ENCODE data around the gene TSPYL6.
"Not testable (repeated sequence)": the region's sequence is repeated elsewhere in the genome, so short reads cannot be mapped to it uniquely, and the experiment has no call there.

Gene TSPYL6

GRCh38 chr2:54275541-54275940 lies 19.5 kb upstream of the TSPYL6 start:
- Histone ChIP-seq H3K27me3 (ENCODE audit: control insufficient read depth, insufficient read depth, low read length) (no peaks in the 10 kb centered on the region), H3K4me3 (ENCODE audit: low read length) (no peak overlapping the region), H3K27ac (ENCODE audit: low read length) (no peak overlapping the region), H3K36me3 (ENCODE audit: control insufficient read depth, insufficient read depth, low read length) (no peaks in the 10 kb centered on the region), H3K9me3 (ENCODE audit: control insufficient read depth, insufficient read depth, low read length) (no peaks in the 10 kb centered on the region), H3K4me1 (ENCODE audit: control insufficient read depth, insufficient read depth, low read length) (no peaks in the 10 kb centered on the region)
- WGBS (ENCODE audit: insufficient coverage, insufficient read length), result no CpG with 5 or more reads among the region's 2 CpGs
- no peak for DNase-seq (ENCODE audit: low read depth, low spot score)

- Histone ChIP-seq H3K27me3 (ENCODE audit: control insufficient read depth, insufficient read depth, low read length) (no peaks in the 10 kb centered on the region), H3K36me3 (ENCODE audit: control insufficient read depth, insufficient read depth, low read length) (no peaks in the 10 kb centered on the region), H3K9me3 (ENCODE audit: control insufficient read depth, insufficient read depth, low read length) (no peaks in the 10 kb centered on the region), H3K4me3 (ENCODE audit: low read length) (no peak overlapping the region), H3K27ac (ENCODE audit: low read length) (no peak overlapping the region), H3K4me1 (ENCODE audit: control insufficient read depth, insufficient read depth, low read length) (no peaks in the 10 kb centered on the region)
- no CpG with 5 or more reads among the region's 1 CpG for WGBS (ENCODE audit: insufficient coverage, insufficient read length)
- DNase-seq (ENCODE audit: low read depth, low spot score), result no peak
Measured at GRCh38 chr2:54274781-54275242, 18.8 kb upstream of the TSPYL6 start.

- no peaks in the 10 kb centered on the region for H3K4me1 ChIP-seq (ENCODE audit: control insufficient read depth, insufficient read depth, low read length)
- H3K36me3 ChIP-seq (ENCODE audit: control insufficient read depth, insufficient read depth, low read length), result no peaks in the 10 kb centered on the region
- no CpG with 5 or more reads among the region's 6 CpGs for WGBS (ENCODE audit: insufficient coverage, insufficient read length)
- no peak overlapping the region for H3K4me3 ChIP-seq (ENCODE audit: low read length)
- H3K27ac ChIP-seq (ENCODE audit: low read length), result no peak overlapping the region
- no peaks in the 10 kb centered on the region for H3K27me3 ChIP-seq (ENCODE audit: control insufficient read depth, insufficient read depth, low read length)
- DNase-seq (ENCODE audit: low read depth, low spot score), result no peak
- H3K9me3 ChIP-seq (ENCODE audit: control insufficient read depth, insufficient read depth, low read length), result no peaks in the 10 kb centered on the region
Measured at GRCh38 chr2:54271843-54272627, 16.0 kb upstream of the TSPYL6 start.

- no peak for DNase-seq (ENCODE audit: low read depth, low spot score)
- Histone ChIP-seq H3K4me3 (ENCODE audit: low read length) (no peak overlapping the region), H3K27me3 (ENCODE audit: control insufficient read depth, insufficient read depth, low read length) (no peaks in the 10 kb centered on the region), H3K9me3 (ENCODE audit: control insufficient read depth, insufficient read depth, low read length) (no peaks in the 10 kb centered on the region), H3K36me3 (ENCODE audit: control insufficient read depth, insufficient read depth, low read length) (no peaks in the 10 kb centered on the region), H3K27ac (ENCODE audit: low read length) (no peak overlapping the region), H3K4me1 (ENCODE audit: control insufficient read depth, insufficient read depth, low read length) (no peaks in the 10 kb centered on the region)
- no CpG with 5 or more reads among the region's 4 CpGs for WGBS (ENCODE audit: insufficient coverage, insufficient read length)
Measured at GRCh38 chr2:54271189-54271588, 15.2 kb upstream of the TSPYL6 start.

- H3K4me1 ChIP-seq (ENCODE audit: control insufficient read depth, insufficient read depth, low read length), result no peaks in the 10 kb centered on the region
- WGBS (ENCODE audit: insufficient coverage, insufficient read length), result no CpG with 5 or more reads among the region's 1 CpG
- H3K36me3 ChIP-seq (ENCODE audit: control insufficient read depth, insufficient read depth, low read length), result no peaks in the 10 kb centered on the region
- no peaks in the 10 kb centered on the region for H3K27me3 ChIP-seq (ENCODE audit: control insufficient read depth, insufficient read depth, low read length)
- H3K9me3 ChIP-seq (ENCODE audit: control insufficient read depth, insufficient read depth, low read length), result no peaks in the 10 kb centered on the region
- DNase-seq (ENCODE audit: low read depth, low spot score), result no peak
- H3K27ac ChIP-seq (ENCODE audit: low read length), result no peak overlapping the region
- no peak overlapping the region for H3K4me3 ChIP-seq (ENCODE audit: low read length)
Measured at GRCh38 chr2:54267577-54267976, 11.5 kb upstream of the TSPYL6 start.

GRCh38 chr2:54265081-54265480 lies 9.1 kb upstream of the TSPYL6 start:
- not testable (repeated sequence) for H3K27me3 ChIP-seq (ENCODE audit: control insufficient read depth, insufficient read depth, low read length); H3K9me3 ChIP-seq (ENCODE audit: control insufficient read depth, insufficient read depth, low read length); H3K4me3 ChIP-seq (ENCODE audit: low read length); H3K4me1 ChIP-seq (ENCODE audit: control insufficient read depth, insufficient read depth, low read length); DNase-seq (ENCODE audit: low read depth, low spot score); H3K36me3 ChIP-seq (ENCODE audit: control insufficient read depth, insufficient read depth, low read length); H3K27ac ChIP-seq (ENCODE audit: low read length)
- no CpG with 5 or more reads among the region's 1 CpG for WGBS (ENCODE audit: insufficient coverage, insufficient read length)

- Histone ChIP-seq H3K4me1 (ENCODE audit: control insufficient read depth, insufficient read depth, low read length) (no peaks in the 10 kb centered on the region), H3K27ac (ENCODE audit: low read length) (no peak overlapping the region), H3K36me3 (ENCODE audit: control insufficient read depth, insufficient read depth, low read length) (no peaks in the 10 kb centered on the region), H3K4me3 (ENCODE audit: low read length) (no peak overlapping the region), H3K9me3 (ENCODE audit: control insufficient read depth, insufficient read depth, low read length) (no peaks in the 10 kb centered on the region), H3K27me3 (ENCODE audit: control insufficient read depth, insufficient read depth, low read length) (no peaks in the 10 kb centered on the region)
- no peak for DNase-seq (ENCODE audit: low read depth, low spot score)
- no CpG with 5 or more reads among the region's 2 CpGs for WGBS (ENCODE audit: insufficient coverage, insufficient read length)
Measured at GRCh38 chr2:54262015-54262765, 6.2 kb upstream of the TSPYL6 start.

- Histone ChIP-seq H3K27me3 (ENCODE audit: control insufficient read depth, insufficient read depth, low read length) (no peaks in the 10 kb centered on the region), H3K9me3 (ENCODE audit: control insufficient read depth, insufficient read depth, low read length) (no peaks in the 10 kb centered on the region), H3K36me3 (ENCODE audit: control insufficient read depth, insufficient read depth, low read length) (no peaks in the 10 kb centered on the region), H3K4me1 (ENCODE audit: control insufficient read depth, insufficient read depth, low read length) (no peaks in the 10 kb centered on the region), H3K27ac (ENCODE audit: low read length) (no peak overlapping the region), H3K4me3 (ENCODE audit: low read length) (no peak overlapping the region)
- DNase-seq (ENCODE audit: low read depth, low spot score), result no peak
- no CpG with 5 or more reads among the region's 2 CpGs for WGBS (ENCODE audit: insufficient coverage, insufficient read length)
Measured at GRCh38 chr2:54261537-54261936, 5.5 kb upstream of the TSPYL6 start.

GRCh38 chr2:54260241-54260595 lies 4.2 kb upstream of the TSPYL6 start:
- Histone ChIP-seq H3K27ac (ENCODE audit: low read length) (no peak overlapping the region), H3K4me3 (ENCODE audit: low read length) (no peak overlapping the region), H3K27me3 (ENCODE audit: control insufficient read depth, insufficient read depth, low read length) (no peaks in the 10 kb centered on the region), H3K4me1 (ENCODE audit: control insufficient read depth, insufficient read depth, low read length) (no peaks in the 10 kb centered on the region), H3K36me3 (ENCODE audit: control insufficient read depth, insufficient read depth, low read length) (no peaks in the 10 kb centered on the region), H3K9me3 (ENCODE audit: control insufficient read depth, insufficient read depth, low read length) (no peaks in the 10 kb centered on the region)
- WGBS (ENCODE audit: insufficient coverage, insufficient read length), result no CpG with 5 or more reads among the region's 2 CpGs
- DNase-seq (ENCODE audit: low read depth, low spot score), result no peak

- whole genome bisulfite sequencing (ENCODE audit: insufficient coverage, insufficient read length), result 100% methylated on average over 1 of the region's 6 CpGs
- Histone ChIP-seq H3K27ac (ENCODE audit: low read length) (no peak overlapping the region), H3K4me3 (ENCODE audit: low read length) (no peak overlapping the region), H3K9me3 (ENCODE audit: control insufficient read depth, insufficient read depth, low read length) (no peaks in the 10 kb centered on the region), H3K36me3 (ENCODE audit: control insufficient read depth, insufficient read depth, low read length) (no peaks in the 10 kb centered on the region), H3K4me1 (ENCODE audit: control insufficient read depth, insufficient read depth, low read length) (no peaks in the 10 kb centered on the region), H3K27me3 (ENCODE audit: control insufficient read depth, insufficient read depth, low read length) (no peaks in the 10 kb centered on the region)
- DNase-seq (ENCODE audit: low read depth, low spot score), result no peak
Measured at GRCh38 chr2:54259413-54260240, 3.6 kb upstream of the TSPYL6 start.
